Mesothelial cell of epicardium (in vitro differentiated cells): ENCODE results near the gene PTPRN2. TPM values are rescaled to one million over a fixed set of nuclear protein-coding genes. Genes with fewer than 3 reads are reported as not detected.

ENCODE experiments used
- DNase-seq, 2 experiments: peaks; one replicate each; pipeline ENCODE4 v3.0.0; 2021; ENCODE audit warnings: low spot score in 2 of 2; ENCODE audit not compliant: unreplicated experiment in 2 of 2
- H3K27ac Mint-ChIP-seq: 2 replicates; pipeline ENCODE4 v1.8.0; 2021; ENCODE audit warnings: mixed read lengths
- H3K27me3 Mint-ChIP-seq: 2 replicates; pipeline ENCODE4 v1.8.0; 2021; ENCODE audit warnings: low read depth, mixed read lengths
- H3K36me3 Mint-ChIP-seq: 2 replicates; pipeline ENCODE4 v1.8.0; 2021; ENCODE audit warnings: mixed read lengths
- H3K4me1 Mint-ChIP-seq: 2 replicates; pipeline ENCODE4 v1.8.0; 2021; ENCODE audit warnings: mixed read lengths
- H3K4me3 Mint-ChIP-seq: 2 replicates; pipeline ENCODE4 v1.8.0; 2021; ENCODE audit warnings: mild to moderate bottlenecking, moderate library complexity, mixed read lengths
- H3K9me3 Mint-ChIP-seq: 2 replicates; pipeline ENCODE4 v1.8.0; 2021; ENCODE audit warnings: mixed read lengths
- CTCF ChIP-seq: fragments of 200-600 bp; sonication (generic); IDR thresholded peaks from one replicate; pipeline ENCODE4 v1.5.0; 2021; ENCODE audit warnings: antibody characterized with exemption; ENCODE audit not compliant: unreplicated experiment
- total RNA-seq: library from RNA; stranded (reverse); gene quantifications from 3 replicates; pipeline ENCODE4 v1.2.1, GENCODE V29; 2021

The PTPRN2 gene
- total RNA-seq, 1 donor from 2014 or later, result 2.2 TPM

GRCh38 chr7:157930926-157931466 is 656.6 kb downstream of the PTPRN2 start:
- TF ChIP-seq CTCF, result no peak
- H3K9me3 Mint-ChIP-seq, result peaks cover 47% of the 10 kb centered on the region
- no peak overlapping the region for H3K4me3 Mint-ChIP-seq
- no peak for DNase-seq
- H3K27ac Mint-ChIP-seq, result no peak overlapping the region
- H3K27me3 Mint-ChIP-seq, result no peaks in the 10 kb centered on the region
- H3K36me3 Mint-ChIP-seq, result peaks cover 2% of the 10 kb centered on the region
- no peaks in the 10 kb centered on the region for H3K4me1 Mint-ChIP-seq

DNA sequence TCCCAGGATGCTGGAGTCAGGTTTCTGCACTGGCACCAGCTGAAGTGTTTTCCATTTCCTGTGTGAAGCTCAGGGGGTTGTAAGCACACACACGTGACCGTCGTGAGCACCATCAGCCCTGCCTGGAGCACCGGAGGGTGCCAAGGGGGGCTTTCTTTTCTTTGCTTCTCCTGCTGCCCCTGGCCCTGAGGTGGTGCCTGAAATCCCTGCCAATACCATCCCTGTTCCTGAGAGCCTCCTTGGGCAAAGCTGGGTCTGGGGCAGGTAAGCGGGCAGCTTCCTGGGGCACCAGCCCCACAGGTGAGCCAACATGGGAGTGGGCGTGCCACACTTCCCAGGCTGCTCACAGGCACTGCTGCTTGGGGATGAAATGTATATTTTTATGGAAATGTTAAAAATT is 657.2 kb downstream of the PTPRN2 start:
- no peak for DNase-seq
- no peak for TF ChIP-seq CTCF
- Mint-ChIP-seq H3K9me3 (peaks cover 45% of the 10 kb centered on the region), H3K27me3 (no peaks in the 10 kb centered on the region), H3K36me3 (peaks cover 2% of the 10 kb centered on the region), H3K4me1 (no peaks in the 10 kb centered on the region), H3K27ac (no peak overlapping the region), H3K4me3 (no peak overlapping the region)

- no peaks in the 10 kb centered on the region for H3K4me1 Mint-ChIP-seq
- H3K4me3 Mint-ChIP-seq, result no peak overlapping the region
- H3K9me3 Mint-ChIP-seq, result peaks cover 37% of the 10 kb centered on the region
- H3K36me3 Mint-ChIP-seq, result peaks cover 2% of the 10 kb centered on the region
- DNase-seq, result no peak
- TF ChIP-seq CTCF, result no peak
- H3K27me3 Mint-ChIP-seq, result no peaks in the 10 kb centered on the region
- H3K27ac Mint-ChIP-seq, result no peak overlapping the region
Observed at GRCh38 chr7:157929671-157930070, 658.0 kb downstream of the PTPRN2 start.

DNA sequence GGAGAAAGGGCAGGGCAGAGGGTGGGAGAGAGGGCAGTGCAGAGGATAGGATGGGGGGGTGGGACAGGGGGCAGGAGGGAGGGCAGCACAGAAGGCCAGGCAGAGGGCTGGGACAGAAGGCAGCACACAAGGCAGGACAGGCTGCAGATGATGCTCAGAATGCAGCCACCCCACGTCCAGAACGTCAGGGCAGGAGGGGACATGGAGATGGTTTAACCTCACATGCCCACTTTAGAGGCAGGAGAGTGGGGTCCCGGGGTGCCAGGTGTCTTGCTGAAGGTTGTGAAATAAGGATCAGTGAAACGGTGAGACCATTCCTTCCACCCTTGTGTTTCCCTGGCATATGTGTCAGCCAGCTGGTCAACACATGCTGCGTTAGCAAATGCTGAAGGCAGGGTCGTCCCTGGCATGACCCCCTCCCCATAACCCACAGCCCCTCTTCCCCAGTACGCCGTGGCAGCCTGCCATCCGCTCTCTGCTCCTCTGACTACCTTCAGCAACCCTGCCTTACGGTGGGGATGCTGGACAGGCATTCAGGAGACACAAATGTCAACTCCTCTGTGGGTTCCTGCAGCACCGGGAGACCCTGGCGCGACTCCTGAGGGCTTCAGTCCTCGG is 658.7 kb downstream of the PTPRN2 start:
- H3K27ac Mint-ChIP-seq, result no peak overlapping the region
- no peaks in the 10 kb centered on the region for H3K36me3 Mint-ChIP-seq
- H3K4me1 Mint-ChIP-seq, result no peaks in the 10 kb centered on the region
- no peak overlapping the region for H3K4me3 Mint-ChIP-seq
- H3K9me3 Mint-ChIP-seq, result peaks cover 30% of the 10 kb centered on the region
- DNase-seq, result no peak
- no peaks in the 10 kb centered on the region for H3K27me3 Mint-ChIP-seq
- no peak for TF ChIP-seq CTCF

DNA sequence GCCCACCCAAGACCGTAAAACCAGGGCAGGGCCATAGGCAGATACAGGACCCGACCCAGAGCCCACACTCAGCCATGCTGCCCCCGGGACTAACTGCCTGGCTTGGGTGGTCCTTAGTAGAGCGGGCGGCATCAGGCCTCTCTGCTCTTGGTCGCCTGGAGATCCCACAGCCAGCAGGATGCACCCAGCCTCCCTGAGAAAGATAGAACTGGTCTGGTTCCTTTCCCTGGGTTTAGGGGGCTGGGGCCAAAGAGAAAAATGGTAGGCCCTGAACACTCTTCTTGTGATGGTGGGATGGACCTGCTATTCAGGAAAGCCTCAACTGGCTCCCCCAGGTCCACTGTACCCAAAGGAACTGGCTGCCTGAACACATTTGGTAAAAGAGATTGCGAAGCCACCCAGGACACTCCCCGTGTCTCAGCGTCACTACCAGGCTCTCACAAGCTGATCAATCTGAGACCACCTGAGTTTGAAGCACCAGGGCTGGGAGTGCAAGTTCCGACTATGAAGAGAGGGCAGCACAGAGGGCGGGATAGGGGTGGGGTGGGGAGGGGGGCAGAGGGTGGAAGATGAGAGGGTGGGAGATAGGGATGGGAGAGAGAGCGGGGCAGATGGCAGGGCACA is 659.3 kb downstream of the PTPRN2 start:
- DNase-seq, result no peak
- no peaks in the 10 kb centered on the region for H3K36me3 Mint-ChIP-seq
- H3K4me1 Mint-ChIP-seq, result no peaks in the 10 kb centered on the region
- H3K9me3 Mint-ChIP-seq, result peaks cover 27% of the 10 kb centered on the region
- no peak for TF ChIP-seq CTCF
- no peak overlapping the region for H3K4me3 Mint-ChIP-seq
- no peaks in the 10 kb centered on the region for H3K27me3 Mint-ChIP-seq
- no peak overlapping the region for H3K27ac Mint-ChIP-seq
